GM13976 (cell line): ENCODE results near the gene ADAMTS14.

Experiments used
- DNase-seq: peaks from one replicate; pipeline ENCODE4 v3.0.0; 2012; ENCODE audit warnings: low spot score
- CTCF ChIP-seq: IDR thresholded peaks from 2 replicates; pipeline ENCODE4 v1.5.1; 2012; ENCODE audit warnings: borderline replicate concordance, mild to moderate bottlenecking; ENCODE audit not compliant: insufficient read depth; ENCODE audit errors: extremely low read depth, missing control alignments, control extremely low read depth
- in situ Hi-C: fragments of 300-500 bp; cut with MboI; formaldehyde crosslinking; loops from one replicate; pipeline ENCODE4 v1.12.0; 2022; ENCODE audit warnings: low sequenced_read_pairs, mixed read lengths, inconsistent platforms; ENCODE audit not compliant: unreplicated experiment

The ADAMTS14 gene

DNA sequence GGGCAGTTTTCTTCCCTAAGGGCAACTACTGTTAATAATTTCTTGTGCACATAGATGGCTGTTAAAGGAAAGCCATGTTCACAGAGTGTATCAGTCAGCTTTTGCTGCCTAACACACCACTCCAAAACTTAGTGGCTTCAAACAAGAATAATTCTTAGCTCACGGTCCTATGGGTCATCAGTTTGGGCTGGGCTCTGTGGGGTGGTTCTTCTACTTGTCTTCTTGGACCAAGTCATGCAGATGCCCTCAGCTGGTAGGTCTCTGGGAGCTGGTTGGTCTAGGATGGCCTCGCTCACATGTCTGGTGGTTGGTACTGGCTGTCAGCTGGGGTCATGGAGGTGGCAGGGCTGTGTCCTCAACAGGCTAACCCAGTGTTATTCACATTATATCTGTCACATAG lies 73.2 kb downstream of the ADAMTS14 start:
- DNase-seq: no peak
- no peak for TF ChIP-seq CTCF
- in situ Hi-C loops: no loop called here

- in situ Hi-C loops: no loop called here
- DNase-seq: no peak
- no peak for TF ChIP-seq CTCF
Observed at GRCh38 chr10:70747192-70747965, 75.1 kb downstream of the ADAMTS14 start.

- no peak for TF ChIP-seq CTCF
- in situ Hi-C loops: no loop called here
- no peak for DNase-seq
Observed at GRCh38 chr10:70748305-70748704, 76.0 kb downstream of the ADAMTS14 start.

GRCh38 chr10:70748801-70749573 lies 76.7 kb downstream of the ADAMTS14 start:
- no peak for TF ChIP-seq CTCF
- in situ Hi-C loops: no loop called here
- DNase-seq: no peak

DNA sequence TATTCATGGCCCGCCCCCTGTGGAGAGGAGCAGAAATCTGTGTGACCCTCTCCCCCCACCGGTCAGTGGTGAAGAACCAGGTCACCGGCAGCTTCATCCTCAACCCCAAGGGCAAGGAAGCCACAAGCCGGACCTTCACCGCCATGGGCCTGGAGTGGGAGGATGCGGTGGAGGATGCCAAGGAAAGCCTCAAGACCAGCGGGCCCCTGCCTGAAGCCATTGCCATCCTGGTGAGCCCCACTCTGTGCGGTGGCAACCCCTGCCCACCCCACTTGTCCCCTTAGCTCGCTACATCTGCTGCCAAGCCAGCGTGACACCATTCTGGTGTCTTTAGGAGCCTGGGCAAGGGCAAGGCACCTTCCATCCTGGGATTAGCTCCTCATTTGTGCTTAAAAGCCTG lies 77.5 kb downstream of the ADAMTS14 start:
- no peak for TF ChIP-seq CTCF
- DNase-seq: no peak
- in situ Hi-C loops: loop anchor here (25.0 kb wide), 1 partner anchor 287 kb away; no protein-coding TSS in a partner anchor

DNA sequence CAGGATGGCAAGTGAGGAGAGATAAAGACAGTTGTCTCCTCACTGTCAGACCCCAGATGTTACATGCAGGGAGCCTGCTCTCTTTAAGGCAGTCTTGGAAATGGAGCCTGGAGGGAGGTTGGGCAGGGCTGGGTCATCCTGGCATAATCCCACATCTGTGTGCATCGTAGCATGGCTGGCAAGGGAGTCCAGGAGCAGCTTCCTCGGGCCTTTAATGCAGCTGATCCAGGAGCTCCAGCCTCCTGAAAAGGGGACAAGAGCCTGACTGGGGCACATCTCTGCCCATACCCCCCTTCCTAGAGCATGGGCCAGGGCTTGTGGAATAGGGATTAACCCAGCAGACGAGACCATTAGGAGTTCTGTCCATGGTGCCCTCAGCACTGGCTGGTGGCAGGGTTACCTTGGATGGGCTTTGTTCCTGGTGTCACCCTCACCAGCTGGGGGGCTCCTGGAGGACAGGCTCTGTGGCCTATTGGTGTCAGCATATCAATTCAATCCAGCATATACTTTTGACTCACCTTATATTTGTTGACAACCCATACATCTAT lies 77.9 kb downstream of the ADAMTS14 start:
- in situ Hi-C loops: loop anchor here (25.0 kb wide), 1 partner anchor 288 kb away; no protein-coding TSS in a partner anchor
- DNase-seq: no peak
- TF ChIP-seq CTCF: no peak
